Measurements from ENCODE around the gene ZNF680. TPM values are rescaled to one million over a fixed set of nuclear protein-coding genes. Genes with fewer than 3 reads are reported as not detected.

The ZNF680 gene
- total RNA-seq, 2 experiments from 2014 or later = 21.8 to 23.7 TPM

- no peak overlapping the region for H3K27ac Mint-ChIP-seq
- peaks cover 10% of the 10 kb centered on the region for H3K9me3 Mint-ChIP-seq
- peaks cover 4% of the 10 kb centered on the region for H3K4me1 Mint-ChIP-seq
- DNase-seq (no peak), ATAC-seq (ENCODE audit: low read depth) (peak; percentile 36)
- H3K4me3 Mint-ChIP-seq = no peak overlapping the region
- peaks cover 71% of the 10 kb centered on the region for H3K36me3 Mint-ChIP-seq
- POLR2A ChIA-PET = no interaction called here
- no peaks in the 10 kb centered on the region for H3K27me3 Mint-ChIP-seq
Measured at GRCh38 chr7:64541438-64542359, 21.2 kb downstream of the ZNF680 start.

GRCh38 chr7:64533756-64534155 is 29.1 kb downstream of the ZNF680 start:
- ATAC-seq (ENCODE audit: low read depth) = no peak
- H3K27ac Mint-ChIP-seq = no peak overlapping the region
- H3K4me1 Mint-ChIP-seq = peaks cover 9% of the 10 kb centered on the region
- H3K9me3 Mint-ChIP-seq = peaks cover 51% of the 10 kb centered on the region
- POLR2A ChIA-PET = no interaction called here
- no peak overlapping the region for H3K4me3 Mint-ChIP-seq
- peaks cover 89% of the 10 kb centered on the region for H3K36me3 Mint-ChIP-seq
- DNase-seq = no peak
- H3K27me3 Mint-ChIP-seq = no peaks in the 10 kb centered on the region

- Mint-ChIP-seq H3K4me1 (peaks cover 11% of the 10 kb centered on the region), H3K36me3 (peaks cover 81% of the 10 kb centered on the region), H3K27ac (peak overlapping the region; percentile 83), H3K27me3 (no peaks in the 10 kb centered on the region), H3K4me3 (peak overlapping the region; percentile 18), H3K9me3 (peaks cover 38% of the 10 kb centered on the region)
- POLR2A ChIA-PET = interaction anchor here (0.6 to 1.1 kb wide), 2 partner anchors 34 to 215 kb away, joined by 3 read pairs; partner anchors contain the start of genes ZNF680 and ZNF736
- peak; percentile 54 for ATAC-seq (ENCODE audit: low read depth)
- DNase-seq = no peak
Measured at GRCh38 chr7:64528770-64529169, 34.1 kb downstream of the ZNF680 start.

GRCh38 chr7:64521409-64521984 is 41.4 kb downstream of the ZNF680 start:
- H3K9me3 Mint-ChIP-seq = peaks cover 31% of the 10 kb centered on the region
- DNase-seq = no peak
- H3K27me3 Mint-ChIP-seq = no peaks in the 10 kb centered on the region
- peaks cover 76% of the 10 kb centered on the region for H3K36me3 Mint-ChIP-seq
- POLR2A ChIA-PET = no interaction called here
- H3K27ac Mint-ChIP-seq = no peak overlapping the region
- ATAC-seq (ENCODE audit: low read depth) = no peak
- H3K4me3 Mint-ChIP-seq = no peak overlapping the region
- no peaks in the 10 kb centered on the region for H3K4me1 Mint-ChIP-seq

- Mint-ChIP-seq H3K9me3 (peaks cover 29% of the 10 kb centered on the region), H3K27ac (no peak overlapping the region)
- ATAC-seq (ENCODE audit: low read depth) = no peak
Measured at GRCh38 chr7:64516451-64516850, 46.4 kb downstream of the ZNF680 start.

GRCh38 chr7:64515781-64516180 is 47.1 kb downstream of the ZNF680 start:
- no peak for ATAC-seq (ENCODE audit: low read depth)
- Mint-ChIP-seq H3K4me3 (no peak overlapping the region), H3K36me3 (peaks cover 71% of the 10 kb centered on the region), H3K27ac (no peak overlapping the region), H3K27me3 (no peaks in the 10 kb centered on the region), H3K4me1 (no peaks in the 10 kb centered on the region), H3K9me3 (peaks cover 22% of the 10 kb centered on the region)
- POLR2A ChIA-PET = no interaction called here
- DNase-seq = no peak

More at GRCh38 chr7:64516451-64516850, 46.4 kb downstream of the ZNF680 start:
- no peaks in the 10 kb centered on the region for H3K4me1 Mint-ChIP-seq
- H3K4me3 Mint-ChIP-seq = no peak overlapping the region
- peaks cover 72% of the 10 kb centered on the region for H3K36me3 Mint-ChIP-seq
- POLR2A ChIA-PET = no interaction called here
- no peak for DNase-seq
- no peaks in the 10 kb centered on the region for H3K27me3 Mint-ChIP-seq

- H3K27ac Mint-ChIP-seq = no peak overlapping the region
- DNase-seq (no peak), ATAC-seq (ENCODE audit: low read depth) (no peak)
- H3K36me3 Mint-ChIP-seq = peaks cover 67% of the 10 kb centered on the region
- H3K27me3 Mint-ChIP-seq = no peaks in the 10 kb centered on the region
- POLR2A ChIA-PET = no interaction called here
- no peaks in the 10 kb centered on the region for H3K4me1 Mint-ChIP-seq
- peaks cover 21% of the 10 kb centered on the region for H3K9me3 Mint-ChIP-seq
- no peak overlapping the region for H3K4me3 Mint-ChIP-seq
Measured at GRCh38 chr7:64515330-64515729, 47.5 kb downstream of the ZNF680 start.

- POLR2A ChIA-PET = interaction anchor here (0.9 kb wide), 1 partner anchor 53 kb away, joined by 3 read pairs; the partner anchor contains the start of gene ZNF680
- Mint-ChIP-seq H3K27me3 (no peaks in the 10 kb centered on the region), H3K27ac (no peak overlapping the region), H3K9me3 (peaks cover 17% of the 10 kb centered on the region), H3K4me1 (no peaks in the 10 kb centered on the region), H3K36me3 (peaks cover 43% of the 10 kb centered on the region), H3K4me3 (no peak overlapping the region)
- ATAC-seq (ENCODE audit: low read depth) (no peak), DNase-seq (no peak)
Measured at GRCh38 chr7:64509583-64509982, 53.3 kb downstream of the ZNF680 start.

- ATAC-seq (ENCODE audit: low read depth) = no peak
- peaks cover 25% of the 10 kb centered on the region for H3K9me3 Mint-ChIP-seq
- H3K4me3 Mint-ChIP-seq = no peak overlapping the region
Measured at GRCh38 chr7:64504581-64505120, 58.2 kb downstream of the ZNF680 start.

GRCh38 chr7:64498270-64498669 is 64.6 kb downstream of the ZNF680 start:
- H3K36me3 Mint-ChIP-seq = peaks cover 1% of the 10 kb centered on the region
- H3K4me1 Mint-ChIP-seq = peaks cover 3% of the 10 kb centered on the region
- H3K27ac Mint-ChIP-seq = no peak overlapping the region
- ATAC-seq (ENCODE audit: low read depth) = no peak
- POLR2A ChIA-PET = no interaction called here
- H3K9me3 Mint-ChIP-seq = peaks cover 17% of the 10 kb centered on the region
- H3K27me3 Mint-ChIP-seq = no peaks in the 10 kb centered on the region
- H3K4me3 Mint-ChIP-seq = no peak overlapping the region
- DNase-seq = no peak

More at GRCh38 chr7:64504581-64505120, 58.2 kb downstream of the ZNF680 start:
- Mint-ChIP-seq H3K4me1 (no peaks in the 10 kb centered on the region), H3K36me3 (peaks cover 26% of the 10 kb centered on the region), H3K27me3 (no peaks in the 10 kb centered on the region), H3K27ac (no peak overlapping the region)
- no peak for DNase-seq
- POLR2A ChIA-PET = no interaction called here

- Mint-ChIP-seq H3K4me1 (peaks cover 3% of the 10 kb centered on the region), H3K4me3 (no peak overlapping the region), H3K9me3 (peaks cover 16% of the 10 kb centered on the region), H3K27ac (no peak overlapping the region), H3K27me3 (no peaks in the 10 kb centered on the region), H3K36me3 (no peaks in the 10 kb centered on the region)
- no peak for ATAC-seq (ENCODE audit: low read depth)
- POLR2A ChIA-PET = no interaction called here
- DNase-seq = peak; percentile 24
Measured at GRCh38 chr7:64494912-64495461, 67.9 kb downstream of the ZNF680 start.

- Mint-ChIP-seq H3K4me1 (no peaks in the 10 kb centered on the region), H3K9me3 (peaks cover 27% of the 10 kb centered on the region), H3K27me3 (no peaks in the 10 kb centered on the region)
Measured at GRCh38 chr7:64485623-64486022, 77.2 kb downstream of the ZNF680 start.

More at GRCh38 chr7:64485623-64486022, 77.2 kb downstream of the ZNF680 start:
- H3K27ac Mint-ChIP-seq = no peak overlapping the region
- H3K4me3 Mint-ChIP-seq = no peak overlapping the region
- no peaks in the 10 kb centered on the region for H3K36me3 Mint-ChIP-seq
- DNase-seq = no peak
- no peak for ATAC-seq (ENCODE audit: low read depth)
- POLR2A ChIA-PET = no interaction called here

Data from activated naive CD8-positive, alpha-beta T cell treated with anti-CD3 and anti-CD28 coated beads, Interleukin-2, amount 10 ng/mL, durations not matched to agents 7 days and 5 days (primary cell).